Ascending aorta (tissue), 2 donors: ENCODE results near the gene ZER1. TPM values are rescaled to one million over a fixed set of nuclear protein-coding genes. Genes with fewer than 3 reads are reported as not detected.

Source experiments
- DNase-seq, 2 donors: peaks; one replicate each; pipeline ENCODE4 v3.0.0-alpha.2; 2019; ENCODE audit warnings: low spot score in 2 of 2
- H3K27ac ChIP-seq, 2 donors: fragments of 200-600 bp; sonication (generic); one replicate each; pipeline ENCODE4 v1.5.1; 2016 to 2017; ENCODE audit warnings: mild to moderate bottlenecking in 1 of 2
- H3K27me3 ChIP-seq: fragments of 200-600 bp; sonication (generic); one replicate; pipeline ENCODE4 v1.5.1; 2017
- H3K36me3 ChIP-seq, 2 donors: fragments of 200-600 bp; sonication (generic); one replicate each; pipeline ENCODE4 v1.5.1; 2016
- H3K4me1 ChIP-seq, 2 donors: fragments of 200-600 bp; sonication (generic); one replicate each; pipeline ENCODE4 v1.5.1; 2016 to 2017; ENCODE audit warnings: mild to moderate bottlenecking in 1 of 2
- H3K4me3 ChIP-seq, 2 donors: fragments of 200-600 bp; sonication (generic); one replicate each; pipeline ENCODE4 v1.5.1; 2016 to 2017; ENCODE audit warnings: mild to moderate bottlenecking in 1 of 2
- H3K9me3 ChIP-seq, 2 donors: fragments of 200-600 bp; sonication (generic); one replicate each; pipeline ENCODE4 v1.5.1; 2016
- CTCF ChIP-seq, 3 experiments: fragments of 200-600 bp in 2 of 3; fragments of 450-650 bp in 1 of 3; sonication (generic) in 2 of 3; IDR thresholded peaks; one replicate each; pipeline ENCODE4 v1.5.1; 2016 to 2019; ENCODE audit warnings: antibody characterized with exemption in 3 of 3, mild to moderate bottlenecking in 1 of 3, moderate library complexity in 1 of 3
- intact Hi-C: fragments of 100-400 bp; cut with DNase I; formaldehyde crosslinking; loops from one replicate; pipeline ENCODE4 v1.15.1; 2023
- total RNA-seq: library from RNA; depleted of rRNA; stranded (reverse); fragments of >200 nt; gene quantifications from one replicate; pipeline ENCODE4 v1.1.0, GENCODE V29; 2016

Gene ZER1
- total RNA-seq, 1 donor from 2014 or later, result 55.5 TPM

GRCh38 chr9:128818099-128818838 is 46.5 kb upstream of the ZER1 start, which contains the start of gene ENDOG:
TSS of gene ENDOG (plus strand) at chr9:128818500. CDS start at chr9:128818685, 185 bp downstream.
- Histone ChIP-seq H3K4me1 (peaks cover 3 to 6% of the 10 kb centered on the region in 2 donors), H3K27ac (peak within 1 kb of the TSS; percentile 80 to 84), H3K4me3 (peak within 1 kb of the TSS; percentile 48 to 97), H3K27me3 (no peaks in the 10 kb centered on the region), H3K36me3 (peaks cover 18 to 20% of the 10 kb centered on the region in 2 donors), H3K9me3 (no peaks in the 10 kb centered on the region)
- peak; percentile 94 to 99 (median 98) for TF ChIP-seq CTCF (IDR thresholded peaks at IDR 0.05)
- intact Hi-C loops, result loop anchor here (1.0 to 2.0 kb wide), 2 partner anchors 11 to 31 kb away; partner anchors contain the start of genes SPOUT1 and TBC1D13
- peak; percentile 91 to 99 for DNase-seq

GRCh38 chr9:128810873-128811272 is 39.1 kb upstream of the ZER1 start:
- Histone ChIP-seq H3K4me3 (no peak overlapping the region), H3K36me3 (peaks cover 21 to 30% of the 10 kb centered on the region in 2 donors), H3K27me3 (no peaks in the 10 kb centered on the region), H3K4me1 (no peaks in the 10 kb centered on the region), H3K9me3 (no peaks in the 10 kb centered on the region), H3K27ac (no peak overlapping the region)
- intact Hi-C loops, result no loop called here
- no peak for TF ChIP-seq CTCF (IDR thresholded peaks at IDR 0.05)
- no peak for DNase-seq

- intact Hi-C loops, result no loop called here
- no peak for TF ChIP-seq CTCF (IDR thresholded peaks at IDR 0.05)
- peaks cover 28 to 41% of the 10 kb centered on the region in 2 donors for H3K36me3 ChIP-seq
- DNase-seq, result no peak
- H3K9me3 ChIP-seq, result no peaks in the 10 kb centered on the region
- H3K4me3 ChIP-seq, result no peak overlapping the region
- no peak overlapping the region for H3K27ac ChIP-seq
- H3K27me3 ChIP-seq, result no peaks in the 10 kb centered on the region
- H3K4me1 ChIP-seq, result no peaks in the 10 kb centered on the region
Measured at GRCh38 chr9:128809831-128810230, 38.1 kb upstream of the ZER1 start.

DNA sequence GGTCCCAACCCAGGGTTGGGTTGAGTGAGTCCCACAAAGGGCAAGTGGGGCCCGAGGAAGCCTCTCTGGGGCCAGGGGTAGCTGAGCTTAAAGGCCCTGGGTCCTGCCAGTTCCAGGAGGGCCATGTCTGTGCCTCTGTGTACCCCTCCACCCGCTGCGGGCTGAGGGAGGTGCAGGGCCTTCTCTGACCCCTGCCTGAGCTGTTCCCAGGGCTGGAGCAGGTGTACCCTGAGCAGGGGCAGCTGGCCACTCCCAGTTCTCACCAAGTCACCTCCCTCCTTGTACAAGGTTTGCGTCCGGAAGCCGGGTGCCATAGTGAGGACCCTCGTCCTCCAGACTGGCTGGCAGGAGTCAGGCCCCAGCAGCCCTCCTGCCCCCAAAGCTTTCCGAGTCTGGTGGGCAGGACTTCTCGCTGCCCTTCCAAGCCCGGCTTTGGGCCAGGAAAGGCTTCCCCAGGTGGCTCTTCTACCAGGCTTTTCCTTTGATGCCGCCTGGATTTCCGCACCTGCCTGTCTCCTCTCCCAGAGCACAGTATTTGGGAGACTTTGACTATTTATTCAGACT is 37.4 kb upstream of the ZER1 start:
- H3K27ac ChIP-seq, result no peak overlapping the region
- H3K9me3 ChIP-seq, result no peaks in the 10 kb centered on the region
- no peak overlapping the region for H3K4me3 ChIP-seq
- DNase-seq, result no peak
- intact Hi-C loops, result no loop called here
- peaks cover 29 to 48% of the 10 kb centered on the region in 2 donors for H3K36me3 ChIP-seq
- TF ChIP-seq CTCF (IDR thresholded peaks at IDR 0.05), result no peak
- no peaks in the 10 kb centered on the region for H3K27me3 ChIP-seq
- no peaks in the 10 kb centered on the region for H3K4me1 ChIP-seq

DNA sequence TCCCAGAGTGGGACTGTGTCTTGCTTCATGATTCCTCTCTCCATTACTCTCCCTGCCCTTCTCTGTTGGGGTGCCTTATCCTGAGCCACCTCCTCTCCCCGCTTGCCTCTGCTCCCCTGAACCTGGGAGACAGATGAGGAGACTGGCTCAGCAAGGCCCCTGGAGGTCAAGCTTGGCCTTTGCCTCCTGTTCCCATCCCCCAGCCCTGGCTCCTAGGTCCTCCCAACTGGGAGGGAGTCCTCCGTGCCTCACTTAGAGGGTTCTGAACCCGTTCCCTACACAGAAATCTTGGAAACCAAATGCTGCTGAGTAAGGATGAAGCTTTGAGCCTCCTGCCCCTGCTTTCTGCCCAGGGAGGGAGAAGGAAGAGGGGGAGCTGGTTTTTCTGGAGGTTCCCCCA is 36.8 kb upstream of the ZER1 start:
- Histone ChIP-seq H3K27ac (no peak overlapping the region), H3K4me1 (no peaks in the 10 kb centered on the region), H3K36me3 (peaks cover 34 to 54% of the 10 kb centered on the region in 2 donors), H3K9me3 (no peaks in the 10 kb centered on the region), H3K27me3 (no peaks in the 10 kb centered on the region), H3K4me3 (no peak overlapping the region)
- DNase-seq, result no peak
- no peak for TF ChIP-seq CTCF (IDR thresholded peaks at IDR 0.05)
- intact Hi-C loops, result no loop called here
